Right renal cortex interstitium (tissue), 3 donors: Measurements from ENCODE around the gene CDK5. TPM values are rescaled to one million over a fixed set of nuclear protein-coding genes. Genes with fewer than 3 reads are reported as not detected.
"Not testable (repeated sequence)": the region's sequence is repeated elsewhere in the genome, so short reads cannot be mapped to it uniquely, and the experiment has no call there.

Experiments
- DNase-seq, 3 donors: peaks; one replicate each; pipeline ENCODE4 v3.0.0-alpha.2; 2013; ENCODE audit warnings: low read depth in 3 of 3, low spot score in 2 of 3
- polyA plus RNA-seq, 3 donors: library from polyadenylated mRNA; unstranded; fragments of 120-200 nt; gene quantifications; one replicate each; pipeline ENCODE4 v1.2.1, GENCODE V29; 2013; ENCODE audit not compliant: insufficient read length in 3 of 3

CDK5 gene
- polyA plus RNA-seq, 3 donors, result 15.1 to 19.3 (median 17.1) TPM

DNA sequence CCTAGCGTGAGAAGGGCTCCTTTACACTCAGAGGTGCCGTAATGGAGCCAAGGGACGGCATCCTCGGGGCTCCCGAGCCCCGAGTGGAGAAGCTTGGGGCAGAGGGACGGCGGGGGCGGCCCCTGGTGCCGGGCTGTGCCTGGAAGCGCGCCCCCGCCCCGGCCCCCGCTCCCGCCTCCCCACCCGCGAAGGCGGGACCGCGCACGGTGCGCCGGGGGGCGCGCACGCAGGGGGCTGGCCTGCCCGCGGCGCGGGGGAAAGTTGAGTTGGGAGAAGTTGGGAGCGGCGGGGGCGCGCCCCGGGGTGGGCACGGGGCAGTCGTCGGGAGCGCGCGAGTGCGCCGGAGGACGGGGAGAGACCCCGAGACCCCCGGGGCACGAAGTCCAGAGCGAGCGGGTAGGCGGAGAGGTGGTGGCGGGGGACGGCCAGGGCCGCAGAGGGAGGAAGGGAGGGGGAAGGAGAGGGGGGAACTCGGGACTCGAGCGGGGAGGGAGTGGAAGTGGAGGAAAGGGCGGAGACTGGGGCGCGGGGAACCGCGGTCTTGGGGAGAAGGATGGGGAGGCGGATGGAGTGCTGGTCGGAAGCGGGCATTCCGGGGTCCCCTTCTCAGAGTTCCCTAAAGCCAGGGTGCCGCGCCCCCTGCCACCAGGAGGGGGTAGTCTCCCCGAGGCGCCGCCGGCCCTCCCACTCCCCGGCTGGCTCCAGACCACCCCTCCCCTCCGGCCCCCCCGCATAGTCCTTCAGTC is 1.8 kb upstream of the CDK5 start, which contains the start of gene SLC4A2:
Gene SLC4A2, plus strand, starts transcription at position 223 of the 746 bp plus-strand sequence. CDS start 2,399 bp downstream, outside the sequence.
- DNase-seq, result no peak

- DNase-seq, result no peak
Measured at GRCh38 chr7:151058781-151059366, 1.2 kb upstream of the CDK5 start.

- DNase-seq, result peak; percentile 95 to 99 (median 96)
Measured at GRCh38 chr7:151057989-151058780, 488 bp upstream of the CDK5 start.

DNA sequence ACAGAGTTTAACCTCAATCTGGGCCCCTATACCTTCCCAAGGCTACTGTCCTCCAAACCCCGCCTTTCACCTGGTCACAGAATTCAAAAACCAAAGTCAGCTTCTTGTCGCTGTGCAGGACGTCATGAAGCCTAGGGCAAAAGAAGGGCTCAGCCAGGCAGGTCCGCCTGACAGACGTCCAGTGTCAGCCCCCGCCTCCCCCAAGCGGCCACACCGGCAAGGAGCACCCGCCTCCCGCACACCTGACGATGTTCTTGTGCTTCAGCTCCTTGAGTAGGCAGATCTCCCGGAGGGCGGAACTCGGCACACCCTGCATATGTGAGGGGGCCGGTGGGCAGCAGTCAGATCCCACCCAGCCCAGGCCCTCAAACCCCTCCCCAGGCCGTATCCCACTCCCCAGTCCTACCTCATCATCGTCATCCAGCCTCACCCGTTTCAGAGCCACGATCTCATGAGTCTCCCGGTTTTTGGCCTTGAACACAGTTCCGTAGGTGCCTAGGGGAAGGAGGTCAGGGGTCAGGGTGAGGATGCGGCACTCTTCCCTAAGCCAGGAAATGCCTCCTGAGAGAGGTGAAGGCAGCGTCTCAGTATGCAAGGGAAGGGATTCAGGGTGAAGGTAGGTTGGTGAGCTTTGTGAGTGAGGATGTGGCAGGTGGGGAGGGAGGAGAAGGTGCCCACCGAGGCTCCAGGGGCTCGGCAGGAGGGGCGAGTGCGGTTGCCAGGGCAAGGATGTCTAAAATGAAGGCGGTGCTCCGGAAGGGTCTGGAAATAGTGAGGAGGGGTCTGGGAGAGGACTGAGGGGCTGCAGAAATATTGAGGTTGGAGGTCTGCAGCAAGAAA is 811 bp downstream of the CDK5 start:
- DNase-seq, result no peak

DNA sequence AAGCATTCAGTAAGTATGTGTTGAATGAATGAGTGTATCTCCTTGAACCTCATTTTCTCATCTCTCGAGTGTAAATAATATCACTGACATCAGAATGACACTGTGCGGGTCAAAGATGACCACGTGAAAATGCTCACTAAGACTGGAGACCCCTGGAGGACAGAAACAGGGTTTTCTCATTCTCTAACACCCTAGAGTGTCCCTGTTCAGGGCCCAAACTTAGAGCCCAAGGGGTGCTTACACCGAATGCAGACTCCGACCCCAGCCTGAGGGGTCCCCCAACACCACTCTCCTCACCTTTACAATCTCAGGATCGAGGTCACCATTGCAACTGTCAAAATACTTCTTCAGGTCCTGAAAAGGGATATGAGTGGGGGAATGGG is 1.4 kb downstream of the CDK5 start:
- DNase-seq, result no peak

DNA sequence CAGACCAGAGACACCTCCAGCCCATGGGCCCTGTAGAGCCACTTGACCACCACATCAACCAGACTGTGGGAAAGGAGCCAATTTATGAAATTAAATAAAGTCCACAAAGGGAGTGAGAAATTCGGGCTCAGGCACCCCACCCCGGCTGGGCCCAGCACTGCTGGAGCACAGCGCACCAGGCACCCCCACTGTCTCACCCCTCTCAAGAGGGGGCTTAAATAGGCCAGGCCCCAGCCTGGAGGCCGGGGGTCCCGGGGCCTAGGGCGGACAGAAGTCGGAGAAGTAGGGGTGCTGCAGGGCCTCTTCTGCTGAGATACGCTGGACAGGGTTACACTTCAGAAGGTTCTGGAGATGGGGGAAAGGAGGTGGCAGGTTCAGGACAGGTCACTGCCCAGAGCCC is 3.9 kb downstream of the CDK5 start:
- DNase-seq, result no peak

GRCh38 chr7:151053096-151053495 is 4.6 kb downstream of the CDK5 start:
- no peak for DNase-seq

- DNase-seq, result peak in 1 of 3 donors; percentile 61
Measured at GRCh38 chr7:151051108-151051507, 6.6 kb downstream of the CDK5 start.

DNA sequence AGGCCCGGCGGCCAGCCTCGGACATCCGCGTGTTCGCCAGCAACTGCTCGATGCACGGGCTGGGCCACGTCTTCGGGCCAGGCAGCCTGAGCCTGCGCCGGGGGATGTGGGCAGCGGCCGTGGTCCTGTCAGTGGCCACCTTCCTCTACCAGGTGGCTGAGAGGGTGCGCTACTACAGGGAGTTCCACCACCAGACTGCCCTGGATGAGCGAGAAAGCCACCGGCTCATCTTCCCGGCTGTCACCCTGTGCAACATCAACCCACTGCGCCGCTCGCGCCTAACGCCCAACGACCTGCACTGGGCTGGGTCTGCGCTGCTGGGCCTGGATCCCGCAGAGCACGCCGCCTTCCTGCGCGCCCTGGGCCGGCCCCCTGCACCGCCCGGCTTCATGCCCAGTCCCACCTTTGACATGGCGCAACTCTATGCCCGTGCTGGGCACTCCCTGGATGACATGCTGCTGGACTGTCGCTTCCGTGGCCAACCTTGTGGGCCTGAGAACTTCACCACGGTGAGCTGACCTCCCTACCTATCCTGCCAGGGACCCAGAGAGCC is 8.7 kb downstream of the CDK5 start:
- DNase-seq, result no peak

DNA sequence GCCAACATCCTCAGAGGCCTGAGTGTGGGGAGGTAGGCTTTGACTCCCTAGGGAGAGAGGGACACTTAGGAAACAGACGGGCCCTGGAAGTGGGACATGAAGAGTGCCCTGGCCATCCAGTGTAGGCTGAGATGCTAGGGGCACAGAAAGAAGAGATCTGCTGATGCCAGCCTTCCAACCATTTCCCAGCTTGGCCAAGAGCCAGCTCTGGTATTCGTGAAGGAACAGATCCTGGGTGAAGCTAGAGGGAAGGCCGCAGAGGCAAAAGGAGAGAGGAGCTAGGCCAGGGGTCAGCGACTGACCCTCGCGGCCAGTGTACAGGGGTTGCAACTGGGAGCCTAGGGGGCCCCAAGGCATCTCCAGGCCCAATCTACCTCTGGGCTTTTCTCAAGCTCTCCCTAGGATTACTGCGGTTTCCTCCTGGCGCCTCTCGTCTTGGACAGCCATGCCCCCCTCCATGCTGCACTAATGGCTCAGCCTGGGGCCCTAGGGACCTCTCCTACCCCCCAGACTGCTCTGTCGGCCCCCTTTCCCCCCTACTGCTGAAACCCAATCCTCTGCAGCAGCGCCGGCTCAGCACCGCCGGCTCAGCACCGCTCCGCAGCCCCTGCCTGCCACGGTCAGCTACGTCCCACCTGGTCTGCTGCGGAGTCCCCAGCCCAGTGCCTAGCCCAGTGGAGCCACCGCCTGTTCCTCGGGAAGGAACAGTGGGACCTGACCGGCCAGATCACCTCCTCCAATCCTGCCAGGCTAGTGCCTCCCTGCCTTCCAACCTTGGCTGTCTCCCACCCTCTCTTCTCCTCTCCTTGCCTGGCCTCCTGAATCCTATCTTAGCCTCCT is 9.5 kb downstream of the CDK5 start, which contains the start of gene ASIC3:
Gene ASIC3, plus strand, starts transcription at position 556 of the 840 bp plus-strand sequence. CDS start 355 bp downstream, outside the sequence.
- DNase-seq, result no peak

- DNase-seq, result no peak
Measured at GRCh38 chr7:151046603-151047573, 10.8 kb downstream of the CDK5 start.

DNA sequence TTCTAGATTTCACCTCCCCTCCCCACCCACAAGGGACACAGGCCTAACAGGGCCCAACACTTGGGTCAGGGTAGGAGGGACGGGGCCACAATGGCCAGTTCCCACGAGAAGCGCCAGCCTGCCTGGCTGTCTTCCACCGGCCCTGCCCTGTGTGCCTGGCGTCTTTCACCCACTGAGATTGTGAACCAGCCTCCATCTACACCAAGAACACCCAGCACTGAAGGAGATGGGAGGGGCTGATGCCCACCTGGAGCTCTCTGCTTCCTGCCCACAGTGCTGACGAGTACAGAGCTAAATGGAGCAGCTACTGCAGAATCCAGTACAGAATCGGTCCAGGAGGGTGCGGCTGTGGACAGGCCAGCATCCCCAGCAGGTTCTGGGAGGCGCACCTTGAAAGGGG is 11.7 kb downstream of the CDK5 start:
- DNase-seq, result no peak

DNA sequence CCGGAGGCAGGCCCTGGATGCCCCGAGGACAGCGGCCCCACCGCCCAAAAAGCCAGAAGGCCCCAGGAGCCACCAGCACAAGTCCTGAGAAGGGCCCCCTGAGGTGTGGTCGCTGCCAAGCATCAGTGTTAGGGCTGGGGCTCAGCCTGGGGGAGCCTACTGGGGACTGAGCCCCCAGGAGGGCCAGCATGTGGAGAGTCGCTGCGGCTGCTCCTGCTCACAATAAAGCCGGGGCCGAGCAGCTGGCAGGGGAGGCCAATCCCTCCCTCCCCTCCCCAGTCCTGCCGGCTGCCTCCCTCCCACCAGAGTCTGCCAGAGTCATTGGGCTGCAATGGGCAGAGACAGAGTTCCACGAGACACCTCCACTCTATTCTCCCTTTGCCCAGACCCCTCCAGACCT is 12.4 kb downstream of the CDK5 start:
- DNase-seq, result no peak

DNA sequence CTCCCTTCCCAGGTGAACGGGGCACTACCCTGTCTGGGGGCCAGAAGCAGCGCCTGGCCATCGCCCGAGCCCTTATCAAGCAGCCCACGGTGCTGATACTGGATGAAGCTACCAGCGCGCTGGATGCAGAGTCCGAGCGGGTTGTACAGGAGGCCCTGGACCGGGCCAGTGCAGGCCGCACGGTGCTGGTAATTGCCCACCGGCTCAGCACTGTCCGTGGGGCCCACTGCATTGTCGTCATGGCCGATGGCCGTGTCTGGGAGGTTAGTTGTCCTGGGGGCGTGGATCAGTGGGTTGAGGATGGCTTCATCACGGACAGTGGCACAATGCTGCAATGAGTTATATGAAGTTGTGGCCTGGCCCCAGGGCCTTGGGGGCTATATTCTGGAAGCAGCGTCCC is 13.7 kb downstream of the CDK5 start:
- DNase-seq, result no peak

GRCh38 chr7:151043449-151043848 is 14.2 kb downstream of the CDK5 start:
- DNase-seq, result not testable (repeated sequence)

- no peak for DNase-seq
Measured at GRCh38 chr7:151040616-151041375, 16.9 kb downstream of the CDK5 start.

DNA sequence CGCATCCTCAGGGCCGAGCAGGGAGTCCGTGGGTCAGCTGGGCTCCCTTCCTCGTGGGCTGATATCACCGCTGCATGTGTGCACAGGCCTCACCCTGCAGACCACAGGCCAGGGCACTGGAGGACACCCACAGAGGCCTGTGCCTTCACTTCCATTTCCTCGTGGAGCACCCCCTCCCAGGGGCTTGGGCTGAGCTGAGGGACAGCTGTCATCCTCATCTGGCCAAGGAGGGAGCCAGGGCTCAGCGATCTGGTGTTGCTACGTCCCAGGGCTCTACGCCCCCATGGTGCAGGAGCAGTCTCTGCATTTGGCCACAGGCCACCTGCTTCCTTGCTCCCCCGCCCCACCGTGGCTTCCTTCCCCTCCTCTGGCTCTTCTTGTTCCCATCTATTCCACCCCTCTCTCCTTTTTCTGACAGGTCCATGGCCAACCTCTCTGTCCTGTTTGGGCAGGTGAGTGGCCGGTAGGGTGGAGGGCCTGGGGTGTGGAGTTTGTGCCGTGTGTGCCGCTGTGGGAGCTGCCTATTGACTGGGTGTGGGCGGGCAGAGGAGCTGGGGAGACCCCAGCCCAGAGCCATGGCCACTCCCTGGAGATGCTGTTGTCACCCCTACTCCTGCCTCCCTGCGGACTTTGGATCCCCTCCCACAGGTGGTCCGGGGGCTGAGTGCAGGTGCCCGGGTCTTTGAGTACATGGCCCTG is 17.7 kb downstream of the CDK5 start:
- DNase-seq, result no peak
